ENCODE measurements around the gene SMTN.

DNA sequence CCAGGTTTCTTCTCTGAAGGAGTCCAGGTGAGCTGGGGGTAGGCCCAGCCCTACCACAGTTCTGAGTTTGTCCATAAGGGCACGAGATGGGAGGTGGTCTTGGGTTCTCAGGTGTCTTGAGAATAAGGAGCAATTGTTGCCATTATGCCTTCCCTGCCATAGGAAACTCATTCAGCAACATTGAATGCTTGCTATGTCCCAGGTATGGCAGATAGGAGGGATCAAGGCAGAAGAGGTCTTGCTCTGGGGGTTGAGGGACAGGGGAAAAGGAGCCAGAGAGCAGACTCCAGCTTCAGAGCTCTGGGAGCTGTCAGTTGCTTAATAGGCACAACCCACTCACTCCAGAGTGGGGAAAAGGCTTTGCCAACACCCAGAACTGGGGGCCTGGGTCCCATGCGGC lies 22.0 kb downstream of the SMTN start:
- TF ChIP-seq, protein P1, sequence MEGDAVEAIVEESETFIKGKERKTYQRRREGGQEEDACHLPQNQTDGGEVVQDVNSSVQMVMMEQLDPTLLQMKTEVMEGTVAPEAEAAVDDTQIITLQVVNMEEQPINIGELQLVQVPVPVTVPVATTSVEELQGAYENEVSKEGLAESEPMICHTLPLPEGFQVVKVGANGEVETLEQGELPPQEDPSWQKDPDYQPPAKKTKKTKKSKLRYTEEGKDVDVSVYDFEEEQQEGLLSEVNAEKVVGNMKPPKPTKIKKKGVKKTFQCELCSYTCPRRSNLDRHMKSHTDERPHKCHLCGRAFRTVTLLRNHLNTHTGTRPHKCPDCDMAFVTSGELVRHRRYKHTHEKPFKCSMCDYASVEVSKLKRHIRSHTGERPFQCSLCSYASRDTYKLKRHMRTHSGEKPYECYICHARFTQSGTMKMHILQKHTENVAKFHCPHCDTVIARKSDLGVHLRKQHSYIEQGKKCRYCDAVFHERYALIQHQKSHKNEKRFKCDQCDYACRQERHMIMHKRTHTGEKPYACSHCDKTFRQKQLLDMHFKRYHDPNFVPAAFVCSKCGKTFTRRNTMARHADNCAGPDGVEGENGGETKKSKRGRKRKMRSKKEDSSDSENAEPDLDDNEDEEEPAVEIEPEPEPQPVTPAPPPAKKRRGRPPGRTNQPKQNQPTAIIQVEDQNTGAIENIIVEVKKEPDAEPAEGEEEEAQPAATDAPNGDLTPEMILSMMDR (IDR thresholded peaks at IDR 0.05) = no peak
- no peak for TF ChIP-seq POLR2A (IDR thresholded peaks at IDR 0.05)

Measured in heart left ventricle (tissue), 13 donors.